Upper lobe of left lung (tissue), 6 donors: ENCODE results near the gene ZNF618. TPM values are rescaled to one million over a fixed set of nuclear protein-coding genes. Genes with fewer than 3 reads are reported as not detected.

Source experiments
- ATAC-seq, 2 donors: fragments of 200-7000 bp; cut with Tn5 transposase; one replicate each; pipeline ENCODE4 v1.9.1; 2022; ENCODE audit warnings: mild to moderate bottlenecking in 2 of 2, moderate library complexity in 2 of 2; ENCODE audit not compliant: low FRiP score in 2 of 2
- DNase-seq, 2 donors: peaks; one replicate each; pipeline ENCODE4 v3.0.0-alpha.2; 2019 to 2020
- H3K27ac ChIP-seq, 4 donors: fragments of 200-600 bp; sonication (generic); one replicate each; pipeline ENCODE4 v1.5.1; 2016 to 2019
- H3K27me3 ChIP-seq, 4 donors: fragments of 200-600 bp; sonication (generic); one replicate each; pipeline ENCODE4 v1.5.1; 2017 to 2019
- H3K36me3 ChIP-seq, 4 donors: fragments of 200-600 bp; sonication (generic); one replicate each; pipeline ENCODE4 v1.5.1; 2016 to 2019
- H3K4me1 ChIP-seq, 4 donors: fragments of 200-600 bp; sonication (generic); one replicate each; pipeline ENCODE4 v1.5.1; 2018 to 2019
- H3K4me3 ChIP-seq, 4 donors: fragments of 200-600 bp; sonication (generic); one replicate each; pipeline ENCODE4 v1.5.1; 2017 to 2019; ENCODE audit warnings: mild to moderate bottlenecking in 2 of 4, moderate library complexity in 1 of 4
- H3K9me3 ChIP-seq, 4 donors: fragments of 200-600 bp; sonication (generic); one replicate each; pipeline ENCODE4 v1.5.1; 2018 to 2019
- CTCF ChIP-seq, 6 experiments: fragments of 450-650 bp in 4 of 6; fragments of 200-600 bp in 2 of 6; sonication (generic) in 2 of 6; IDR thresholded peaks; one replicate each; pipeline ENCODE4 v1.5.1; 2016 to 2019; ENCODE audit warnings: antibody characterized with exemption in 6 of 6
- EP300 ChIP-seq, 4 donors: sonication (generic); formaldehyde crosslinking; IDR thresholded peaks; one replicate each; pipeline ENCODE4 v1.5.1; 2017; ENCODE audit warnings: antibody characterized with exemption in 4 of 4, control low read depth in 2 of 4
- POLR2A ChIP-seq, 4 donors: fragments of 450-650 bp; IDR thresholded peaks; one replicate each; pipeline ENCODE4 v1.5.1; 2016 to 2017; ENCODE audit warnings: antibody characterized with exemption in 4 of 4, mild to moderate bottlenecking in 2 of 4
- POLR2AphosphoS5 ChIP-seq, 2 donors: sonication (generic); formaldehyde crosslinking; IDR thresholded peaks; one replicate each; pipeline ENCODE4 v1.5.1; 2017; ENCODE audit warnings: antibody characterized with exemption in 2 of 2
- WGBS, 2 donors: methylation state at CpG; one replicate each; pipeline ENCODE4 v1.1.5; 2017 to 2018; 5-methylcytosine and 5-hydroxymethylcytosine counted together
- total RNA-seq, 6 donors: library from RNA; depleted of rRNA in 4 of 6; stranded (reverse); fragments of >200 nt in 4 of 6; gene quantifications; one replicate each; pipeline versions ENCODE4 v1.1.0 to v1.2.1, GENCODE V29; 2016 to 2021
- donor health status: DM: no; HTN: no; CAD: no; lungs with moderate emphysema.
- donor health status: DM: no; HTN: yes; CAD: no; lungs with severe emphysema.

Gene ZNF618
- total RNA-seq, 6 donors from 2014 or later, result 3.2 to 11.6 (median 9.1) TPM

GRCh38 chr9:114004221-114004716 is 128.2 kb downstream of the ZNF618 start:
- TF ChIP-seq EP300 (IDR thresholded peaks at IDR 0.05) (peak in 1 of 4 donors; percentile 3), POLR2AphosphoS5 (IDR thresholded peaks at IDR 0.05) (peak in 1 of 2 donors; percentile 40), CTCF (IDR thresholded peaks at IDR 0.05) (no peak), POLR2A (IDR thresholded peaks at IDR 0.05) (no peak)
- 22 to 41% methylated on average over 15 of the region's 15 CpGs for WGBS, 2 donors

GRCh38 chr9:114005371-114006154 is 129.5 kb downstream of the ZNF618 start:
- H3K27me3 ChIP-seq, result no peaks in the 10 kb centered on the region
- 83 to 93% methylated on average over 7 to 9 of the region's 9 CpGs for WGBS, 2 donors
- TF ChIP-seq POLR2A (IDR thresholded peaks at IDR 0.05) (no peak), POLR2AphosphoS5 (IDR thresholded peaks at IDR 0.05) (no peak), CTCF (IDR thresholded peaks at IDR 0.05) (no peak)
- DNase-seq (peak in 1 of 2 donors; percentile 15), ATAC-seq (no peak)
- no peak overlapping the region for H3K4me3 ChIP-seq
- H3K36me3 ChIP-seq, result peaks cover 0 to 9% (median 0%) of the 10 kb centered on the region in 4 donors
- no peak overlapping the region for H3K27ac ChIP-seq
- no peaks in the 10 kb centered on the region for H3K9me3 ChIP-seq
- H3K4me1 ChIP-seq, result peaks cover 6 to 17% (median 14%) of the 10 kb centered on the region in 4 donors

More at GRCh38 chr9:114004221-114004716, 128.2 kb downstream of the ZNF618 start:
- H3K36me3 ChIP-seq, result peaks cover 0 to 9% (median 0%) of the 10 kb centered on the region in 4 donors
- H3K27me3 ChIP-seq, result no peaks in the 10 kb centered on the region
- H3K9me3 ChIP-seq, result no peaks in the 10 kb centered on the region
- H3K4me3 ChIP-seq, result no peak overlapping the region
- ATAC-seq (peak; percentile 19 to 63), DNase-seq (peak in 1 of 2 donors; percentile 53)
- peak overlapping the region; percentile 62 to 71 (median 64) for H3K27ac ChIP-seq
- peaks cover 6 to 22% (median 14%) of the 10 kb centered on the region in 4 donors for H3K4me1 ChIP-seq

- Histone ChIP-seq H3K9me3 (no peaks in the 10 kb centered on the region), H3K36me3 (peaks cover 0 to 9% (median 0%) of the 10 kb centered on the region in 4 donors), H3K4me1 (peaks cover 6 to 17% (median 14%) of the 10 kb centered on the region in 4 donors), H3K4me3 (no peak overlapping the region), H3K27ac (no peak overlapping the region), H3K27me3 (no peaks in the 10 kb centered on the region)
- TF ChIP-seq CTCF (IDR thresholded peaks at IDR 0.05) (no peak), POLR2A (IDR thresholded peaks at IDR 0.05) (no peak), POLR2AphosphoS5 (IDR thresholded peaks at IDR 0.05) (no peak), EP300 (IDR thresholded peaks at IDR 0.05) (no peak)
- ATAC-seq, result no peak
- WGBS, 2 donors, result 92 to 94% methylated on average over 3 to 4 of the region's 4 CpGs
- DNase-seq, result peak in 1 of 2 donors; percentile 10
Observed at GRCh38 chr9:114006155-114006550, 130.0 kb downstream of the ZNF618 start.

- peak in 1 of 2 donors; percentile 15 for DNase-seq
Observed at GRCh38 chr9:114006931-114007691, 131.0 kb downstream of the ZNF618 start.

More at GRCh38 chr9:114006931-114007691, 131.0 kb downstream of the ZNF618 start:
- no peak for ATAC-seq
- Histone ChIP-seq H3K27me3 (no peaks in the 10 kb centered on the region), H3K9me3 (no peaks in the 10 kb centered on the region), H3K4me1 (peaks cover 6 to 17% (median 14%) of the 10 kb centered on the region in 4 donors), H3K36me3 (peaks cover 0 to 13% (median 0%) of the 10 kb centered on the region in 4 donors), H3K27ac (no peak overlapping the region), H3K4me3 (no peak overlapping the region)
- WGBS, 2 donors, result 84 to 90% methylated on average over 10 of the region's 10 CpGs
- TF ChIP-seq POLR2A (IDR thresholded peaks at IDR 0.05), result no peak
- no peak for TF ChIP-seq POLR2AphosphoS5 (IDR thresholded peaks at IDR 0.05)
- TF ChIP-seq EP300 (IDR thresholded peaks at IDR 0.05), result no peak
- TF ChIP-seq CTCF (IDR thresholded peaks at IDR 0.05), result no peak
